ENCODE results near the gene TDRD9.

GRCh38 chr14:103995876-103996275 is 67.6 kb downstream of the TDRD9 start:
- TF ChIP-seq CTCF (IDR thresholded peaks at IDR 0.05) (no peak), POLR2AphosphoS5 (IDR thresholded peaks at IDR 0.05) (no peak), EP300 (IDR thresholded peaks at IDR 0.05) (no peak)

Data from stomach (tissue), 4 donors.